Cerebellar nuclear complex (tissue), 1 donor: ENCODE data around the gene PDLIM4.
A peak's percentile ranks its signal among the peaks of the same experiment; 100 is the strongest.

Experiments
- DNase-seq, 2 experiments: peaks; one replicate each; lab custom pipeline; 2025; lab: John Stamatoyannopoulos, UW

The PDLIM4 gene, protein sequence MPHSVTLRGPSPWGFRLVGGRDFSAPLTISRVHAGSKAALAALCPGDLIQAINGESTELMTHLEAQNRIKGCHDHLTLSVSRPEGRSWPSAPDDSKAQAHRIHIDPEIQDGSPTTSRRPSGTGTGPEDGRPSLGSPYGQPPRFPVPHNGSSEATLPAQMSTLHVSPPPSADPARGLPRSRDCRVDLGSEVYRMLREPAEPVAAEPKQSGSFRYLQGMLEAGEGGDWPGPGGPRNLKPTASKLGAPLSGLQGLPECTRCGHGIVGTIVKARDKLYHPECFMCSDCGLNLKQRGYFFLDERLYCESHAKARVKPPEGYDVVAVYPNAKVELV

DNA sequence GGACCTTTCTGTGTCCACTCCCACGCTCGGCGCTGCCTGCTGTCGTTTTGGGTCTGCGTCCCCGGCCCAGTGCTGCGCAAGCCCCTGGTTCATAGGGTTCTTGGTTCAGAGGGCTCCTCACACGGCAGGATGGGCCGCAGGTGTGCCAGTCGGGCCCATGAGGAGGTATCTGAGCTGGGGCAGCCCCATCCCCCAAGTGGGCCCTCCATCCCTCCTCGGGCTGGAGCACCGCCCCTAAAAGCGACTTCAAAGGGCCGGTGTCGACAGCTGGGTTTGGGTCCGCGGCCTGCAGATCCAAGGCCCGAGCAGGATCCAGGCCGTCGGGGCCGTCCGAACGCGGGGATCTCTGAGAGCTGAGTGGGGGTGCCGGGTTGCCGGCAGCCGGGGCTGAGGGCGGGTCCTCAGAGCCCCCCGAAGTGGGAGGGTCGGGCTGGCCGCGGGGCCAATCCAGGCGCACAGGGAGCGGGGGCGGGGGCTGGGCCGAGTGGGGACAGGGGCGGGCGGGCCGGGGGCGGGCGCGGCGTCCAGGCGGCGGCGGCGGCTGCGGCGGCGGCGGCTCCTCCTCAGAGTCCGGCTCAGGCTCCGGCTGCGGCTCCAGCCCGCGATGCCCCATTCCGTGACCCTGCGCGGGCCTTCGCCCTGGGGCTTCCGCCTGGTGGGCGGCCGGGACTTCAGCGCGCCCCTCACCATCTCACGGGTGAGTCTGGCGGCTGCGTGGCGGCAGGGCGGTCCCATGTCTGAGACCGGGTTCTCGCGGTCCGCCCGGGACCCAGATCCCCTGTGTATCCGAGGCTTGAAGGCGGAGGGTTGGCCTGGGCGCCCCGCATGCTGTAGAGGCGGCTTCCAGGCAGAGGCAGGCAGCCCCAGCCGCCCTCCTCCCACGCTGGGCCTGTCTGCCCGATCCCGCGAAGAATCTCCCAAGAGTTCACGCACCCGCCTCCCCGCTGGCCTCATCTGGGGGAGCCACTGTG, at the start of gene PDLIM4:
Gene PDLIM4, plus strand, starts transcription at position 566 of the 971 bp plus-strand sequence. Its CDS starts 39 bp downstream, at position 605.
- no peak for DNase-seq

DNA sequence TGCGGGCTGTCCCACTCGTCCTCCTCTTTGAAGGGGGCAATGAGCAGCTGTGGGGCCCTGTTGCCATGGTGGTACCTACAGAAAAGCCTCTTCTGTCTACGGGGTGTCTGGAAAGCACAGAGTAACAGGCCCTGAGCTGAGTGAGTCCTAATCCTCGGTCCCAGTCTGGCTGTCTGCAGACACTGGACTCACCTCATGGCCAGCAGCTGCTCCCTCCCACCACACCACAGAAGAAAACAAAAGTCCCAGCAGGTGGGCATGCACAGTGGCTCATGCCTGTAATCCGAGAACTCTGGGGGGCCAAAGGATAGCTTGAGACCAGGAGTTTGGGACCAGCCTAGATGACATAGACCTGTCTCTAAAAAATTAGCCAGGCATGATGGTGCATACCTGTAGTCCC, 49.7 kb upstream of the PDLIM4 start:
- no peak for DNase-seq

DNA sequence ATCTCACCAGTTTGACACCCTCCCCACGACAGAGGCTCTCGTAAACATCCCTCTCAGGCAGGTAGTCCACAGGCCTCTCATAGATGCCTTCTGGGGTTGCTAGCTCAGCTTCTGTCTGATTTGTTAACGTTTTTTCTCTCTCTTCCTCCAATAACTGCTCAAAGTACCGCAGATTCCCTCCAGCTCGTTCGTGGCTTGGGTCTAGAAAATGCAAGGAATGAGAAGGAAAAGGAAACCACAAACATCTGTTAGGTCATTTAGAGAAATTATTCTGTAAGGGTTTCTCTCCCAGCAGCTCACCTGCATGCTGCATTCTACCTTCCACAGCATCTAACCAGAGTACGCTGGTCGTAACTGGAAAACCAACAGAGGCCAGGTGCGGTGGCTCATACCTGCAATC, 48.4 kb upstream of the PDLIM4 start:
- no peak for DNase-seq

DNA sequence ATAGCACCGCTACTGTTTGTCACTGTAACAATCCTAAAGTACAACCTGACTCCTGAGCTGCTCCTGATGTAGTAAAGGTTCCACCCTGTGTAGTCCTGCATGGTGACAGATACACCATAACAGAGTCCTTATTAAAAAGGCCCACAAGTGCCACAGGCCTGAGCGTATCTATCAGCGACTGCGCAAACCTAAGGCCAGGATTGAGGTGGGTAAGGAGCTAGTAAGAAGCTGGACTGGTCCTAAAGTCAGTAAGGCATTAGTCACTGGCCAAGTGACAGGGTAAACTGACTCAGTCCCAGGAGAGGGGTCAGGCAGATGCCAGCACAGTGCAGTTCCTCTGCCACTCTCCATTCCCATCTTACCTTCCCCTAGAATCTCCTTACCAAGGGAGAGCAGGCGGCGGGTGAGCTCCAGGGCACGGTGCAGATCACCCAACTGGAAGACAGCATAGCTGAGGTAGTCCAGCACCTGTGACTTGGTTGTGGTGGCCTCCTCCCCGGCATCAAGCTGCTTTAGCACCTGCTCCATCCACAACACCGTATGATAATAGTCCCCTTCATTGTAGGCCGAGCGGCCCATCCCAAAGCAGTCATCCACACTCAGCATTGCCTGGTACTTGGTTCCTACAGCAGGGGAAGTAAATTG, 47.5 kb upstream of the PDLIM4 start:
- DNase-seq = no peak

DNA sequence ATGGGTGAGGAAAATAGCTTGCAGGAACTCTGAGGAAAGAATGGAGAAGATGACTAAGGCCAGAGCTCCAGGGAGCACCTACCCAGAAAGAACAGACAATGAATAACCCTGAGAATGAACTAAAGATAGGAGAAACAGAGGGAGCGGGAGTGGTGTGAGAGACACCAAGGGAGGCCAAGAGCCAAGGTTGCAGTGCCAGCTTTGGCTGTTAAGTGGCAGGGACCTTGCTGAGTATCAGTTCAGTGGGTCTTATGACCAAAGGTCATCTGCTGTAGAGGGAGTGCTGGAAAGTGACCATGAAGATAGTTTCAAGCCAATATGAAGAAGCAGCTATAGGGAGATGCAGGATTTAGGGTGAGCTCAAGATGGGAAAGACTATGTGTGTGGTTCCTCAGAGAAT, 46.6 kb upstream of the PDLIM4 start:
- no peak for DNase-seq

DNA sequence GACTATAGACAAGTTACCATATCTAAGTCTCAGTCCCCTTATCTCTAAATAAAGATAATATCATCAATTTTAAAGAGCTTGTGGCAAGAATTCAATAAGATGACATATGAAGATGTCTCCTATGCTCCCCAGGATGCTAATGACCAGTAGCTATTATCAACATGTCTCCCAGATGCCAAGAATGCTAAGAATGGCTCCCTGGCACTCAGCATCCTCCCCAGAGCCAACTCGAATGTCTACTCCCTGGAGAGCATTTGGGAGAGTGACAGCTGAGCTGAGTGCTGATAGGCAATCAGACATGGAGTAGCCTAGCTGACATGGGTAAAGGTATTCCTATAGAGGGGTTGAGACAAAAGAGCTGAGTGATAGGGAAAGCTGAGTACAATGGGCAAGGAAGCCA, 45.7 kb upstream of the PDLIM4 start:
- no peak for DNase-seq

DNA sequence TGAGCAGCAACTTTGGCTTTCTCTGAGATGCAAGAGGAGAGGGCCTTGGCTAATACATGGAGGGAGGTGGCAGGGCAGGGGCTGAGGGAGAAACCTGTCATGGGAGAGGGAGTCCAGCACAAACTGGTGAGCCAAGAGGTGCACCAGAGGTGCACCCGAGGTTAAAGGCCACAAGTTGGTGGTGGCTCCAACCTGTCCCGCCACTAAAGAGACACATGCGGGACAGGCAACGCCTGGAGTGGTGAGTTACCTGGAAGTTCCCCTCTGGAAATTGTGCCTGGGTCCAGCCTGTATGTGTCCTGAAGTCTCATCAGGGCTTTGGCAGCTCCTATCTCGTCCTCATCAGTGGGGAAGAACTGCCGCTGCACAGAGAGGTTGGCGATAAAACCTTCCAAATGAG, 43.8 kb upstream of the PDLIM4 start:
- no peak for DNase-seq

DNA sequence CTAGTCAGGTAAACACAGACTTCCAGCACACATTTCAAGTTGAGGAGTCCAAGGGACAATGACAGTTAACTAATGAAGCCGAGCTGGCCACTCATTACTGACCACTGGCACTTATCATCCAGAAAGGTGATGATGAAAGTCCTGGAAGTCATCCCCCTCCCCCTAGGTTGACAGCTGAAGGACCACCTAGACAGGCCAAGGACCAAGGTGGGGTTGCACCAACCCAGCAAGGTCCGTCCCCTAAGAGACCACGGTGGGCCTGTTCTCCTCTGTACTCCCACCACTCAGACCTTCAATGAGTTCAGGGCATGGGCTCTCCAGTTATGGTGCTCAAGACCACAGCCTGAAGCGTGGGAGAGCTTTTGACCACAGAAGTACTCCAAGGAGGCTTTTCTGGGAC, 43.0 kb upstream of the PDLIM4 start:
- no peak for DNase-seq

DNA sequence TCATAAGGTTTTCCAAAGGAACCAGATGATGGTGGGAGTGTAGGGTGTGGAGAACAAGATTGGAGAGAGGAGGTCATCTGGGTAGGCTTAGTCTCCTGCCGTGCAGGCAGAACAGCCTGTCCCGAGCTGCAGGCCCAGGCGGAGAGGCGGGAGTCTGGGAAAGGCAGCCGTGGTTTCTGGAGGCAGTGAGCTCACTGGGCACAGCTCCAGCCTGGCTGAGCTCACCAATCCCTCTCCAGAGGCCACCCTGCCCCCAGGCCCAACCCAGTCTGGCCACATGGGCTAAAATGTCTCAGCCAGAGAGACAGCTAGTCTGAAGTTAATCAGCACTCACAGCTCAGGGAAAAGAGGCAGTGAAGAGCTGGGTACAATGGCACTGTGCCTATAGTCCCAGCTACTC, 42.2 kb upstream of the PDLIM4 start:
- peak; percentile 38 to 80 for DNase-seq

DNA sequence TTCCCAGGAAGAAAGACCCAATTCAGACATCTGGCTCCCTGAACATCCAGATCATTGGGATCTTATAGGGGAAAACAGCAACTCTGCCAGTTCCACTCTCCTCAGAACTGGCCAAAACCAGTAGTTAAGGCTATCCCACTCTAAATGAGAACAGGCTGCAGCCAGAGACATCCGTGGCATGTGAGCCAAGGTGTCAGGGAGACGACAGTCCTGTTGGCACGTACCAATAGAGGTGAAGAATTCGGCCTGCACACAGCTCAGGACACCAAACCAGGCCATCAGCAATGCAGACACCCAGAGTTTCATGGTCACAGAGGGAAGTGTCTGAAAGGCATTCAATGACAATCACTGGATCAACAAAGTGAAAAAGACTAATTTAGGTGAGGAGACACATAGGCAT, 39.2 kb upstream of the PDLIM4 start:
- no peak for DNase-seq

DNA sequence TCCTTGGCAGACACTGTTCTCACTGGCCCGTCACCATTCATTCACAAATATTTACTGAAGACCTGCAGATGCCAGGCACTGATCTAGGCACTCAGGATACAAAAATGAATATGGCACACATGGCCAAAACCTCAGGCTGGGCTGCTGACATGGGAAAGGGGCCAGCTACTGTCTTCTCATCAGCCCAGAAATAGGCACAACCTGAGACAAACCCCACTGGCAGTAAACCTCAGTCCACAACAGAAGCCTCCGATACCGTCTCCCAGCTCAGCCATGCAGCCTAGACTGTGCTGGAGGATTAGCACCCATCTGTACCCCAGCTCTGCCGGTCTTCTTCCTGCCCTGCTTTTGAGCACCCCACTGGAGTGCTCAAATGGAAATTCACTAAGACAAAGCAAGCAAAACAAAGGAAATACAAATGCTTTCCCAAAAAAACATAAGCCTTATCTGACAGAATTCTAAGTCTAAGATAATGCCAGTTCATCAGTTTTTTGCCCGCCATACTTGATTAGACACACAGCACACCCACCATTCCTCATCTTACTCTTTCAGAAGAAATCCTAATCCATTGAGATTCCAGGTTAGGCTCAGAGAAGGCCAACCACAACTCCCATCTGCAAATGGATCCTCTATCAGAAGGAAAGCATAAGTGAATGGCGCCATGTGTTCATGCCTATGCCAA, 38.1 kb upstream of the PDLIM4 start:
- DNase-seq = no peak

DNA sequence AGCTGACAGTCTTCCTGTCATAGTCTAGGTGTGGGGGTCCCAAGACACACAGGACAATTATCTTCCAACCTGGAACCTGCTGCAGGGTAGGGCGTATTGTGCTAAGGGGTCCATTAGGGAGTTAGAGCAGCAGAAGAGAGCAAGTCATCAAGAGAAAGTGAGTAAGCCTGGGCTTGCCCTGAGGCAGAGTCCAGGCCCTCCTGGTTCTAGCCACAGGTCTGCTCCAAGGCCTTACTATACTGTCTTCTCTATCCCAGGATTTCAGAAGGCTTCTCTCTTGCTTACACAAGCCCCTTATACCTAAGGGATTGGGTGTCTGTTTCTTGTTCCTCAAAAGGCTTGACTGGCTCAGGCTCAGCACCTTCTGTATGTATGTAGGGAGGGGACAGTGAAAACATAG, 37.5 kb upstream of the PDLIM4 start:
- no peak for DNase-seq

DNA sequence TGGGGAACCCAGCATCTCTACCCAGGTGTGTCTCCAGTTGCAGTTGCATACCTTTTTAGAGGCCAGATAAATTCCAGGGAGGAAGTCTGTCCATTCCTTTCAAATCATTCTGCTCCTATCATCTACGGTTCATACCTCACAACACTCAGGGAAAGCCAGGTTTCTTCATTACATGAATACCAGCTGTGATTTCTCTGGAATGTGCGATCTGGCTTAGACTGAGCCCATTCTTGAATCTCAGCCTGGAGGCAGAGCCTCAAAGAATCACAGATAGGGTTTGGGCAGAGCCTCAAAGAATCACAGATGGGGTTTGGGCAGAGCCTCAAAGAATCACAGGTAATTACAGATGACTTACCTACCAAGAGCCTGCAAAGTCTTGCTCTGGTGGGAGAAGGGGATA, 37.0 kb upstream of the PDLIM4 start:
- no peak for DNase-seq

DNA sequence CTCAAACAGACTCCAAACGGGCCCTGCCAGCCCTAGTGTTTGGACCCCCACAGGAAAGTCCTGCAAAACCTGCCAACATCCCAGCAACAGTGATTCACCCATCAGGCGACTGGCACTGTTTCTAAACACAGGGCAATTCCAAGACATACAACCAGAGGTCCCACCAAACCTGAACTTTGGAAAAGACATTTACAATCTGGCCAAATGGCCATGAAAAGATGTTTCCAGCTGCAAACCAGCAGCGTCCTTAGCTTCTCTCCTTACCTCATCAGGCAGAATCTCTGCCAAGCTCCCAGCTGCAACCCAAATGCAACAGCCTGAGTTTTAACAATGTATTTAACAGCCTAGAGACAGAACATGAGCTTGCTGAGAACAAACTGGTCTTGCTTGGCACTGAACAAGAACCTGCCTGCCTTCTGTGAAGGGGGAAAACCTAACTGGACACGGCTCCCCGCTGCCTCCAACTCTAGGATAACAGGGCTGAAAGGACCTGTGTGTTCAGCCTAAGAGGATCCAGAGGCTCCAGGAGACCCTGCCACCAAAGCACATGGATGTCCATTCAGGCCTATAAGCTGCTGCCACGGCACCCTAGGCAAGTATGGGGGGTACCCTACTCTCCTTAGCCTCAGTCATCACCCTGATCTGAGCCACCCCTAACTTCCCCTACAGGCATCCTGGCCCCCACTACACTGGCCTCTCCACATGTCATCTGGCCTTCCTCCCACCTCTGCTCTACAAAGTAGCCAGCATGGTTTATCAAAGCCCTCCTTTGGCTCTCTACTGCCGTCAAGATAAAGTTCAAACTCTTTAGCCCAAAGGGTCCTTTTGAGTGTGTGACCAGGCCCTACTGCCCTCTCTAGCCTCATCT, 35.5 kb upstream of the PDLIM4 start:
- DNase-seq = no peak

DNA sequence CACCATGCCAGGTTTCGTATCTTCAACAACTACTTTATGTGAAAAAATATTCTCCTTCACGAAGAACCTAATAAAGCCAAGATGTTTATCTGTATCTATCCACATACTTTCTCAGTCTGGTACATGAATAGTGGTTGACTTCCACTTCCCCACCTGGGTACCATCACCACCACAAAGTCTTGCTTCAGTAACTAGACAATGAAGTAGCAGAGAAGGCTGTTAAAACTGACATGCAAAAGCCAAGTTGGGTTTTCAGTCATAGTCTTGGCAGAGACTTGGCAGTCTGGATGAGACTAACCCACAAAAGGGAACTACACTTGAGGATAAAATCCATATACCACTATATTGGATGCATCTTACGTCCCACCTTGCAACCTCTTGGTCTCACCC, 34.9 kb upstream of the PDLIM4 start:
- DNase-seq = no peak

DNA sequence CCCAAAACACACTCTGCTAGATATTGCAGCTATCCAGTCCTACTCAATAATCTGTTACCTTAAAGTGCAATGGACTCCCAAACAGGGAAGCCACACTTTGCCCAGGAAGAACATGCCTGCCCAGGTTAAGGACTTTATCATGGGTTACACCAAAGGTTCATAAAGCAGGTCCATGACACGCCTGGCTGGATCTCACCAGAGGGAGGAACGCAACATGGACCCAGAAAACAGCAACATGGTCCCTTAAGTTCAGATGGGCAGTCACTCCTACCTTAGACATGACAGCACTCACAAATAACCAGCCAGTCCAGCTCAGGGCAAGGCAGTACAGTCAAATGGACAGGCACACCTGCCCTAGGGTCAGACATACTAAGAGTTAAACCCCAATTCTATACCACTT, 33.6 kb upstream of the PDLIM4 start:
- no peak for DNase-seq

DNA sequence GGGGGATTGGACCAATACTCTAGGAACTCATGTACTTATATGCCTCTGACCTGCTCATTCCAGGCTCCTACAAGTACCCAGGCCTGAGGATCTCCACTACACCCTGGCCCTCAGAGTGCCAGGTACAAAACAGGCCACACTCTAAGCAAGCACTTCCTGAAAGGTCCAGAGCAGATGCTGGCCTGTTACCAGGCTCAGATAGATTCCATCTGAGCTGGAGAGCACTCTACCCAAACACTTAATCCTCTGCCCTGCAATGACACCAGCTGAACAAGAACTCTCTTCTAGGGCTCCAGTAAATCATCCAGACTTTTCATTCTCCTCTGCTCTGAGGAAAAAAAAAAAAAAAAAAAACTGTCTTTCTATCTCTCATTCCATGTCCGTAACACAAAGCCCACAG, 32.8 kb upstream of the PDLIM4 start:
- no peak for DNase-seq

DNA sequence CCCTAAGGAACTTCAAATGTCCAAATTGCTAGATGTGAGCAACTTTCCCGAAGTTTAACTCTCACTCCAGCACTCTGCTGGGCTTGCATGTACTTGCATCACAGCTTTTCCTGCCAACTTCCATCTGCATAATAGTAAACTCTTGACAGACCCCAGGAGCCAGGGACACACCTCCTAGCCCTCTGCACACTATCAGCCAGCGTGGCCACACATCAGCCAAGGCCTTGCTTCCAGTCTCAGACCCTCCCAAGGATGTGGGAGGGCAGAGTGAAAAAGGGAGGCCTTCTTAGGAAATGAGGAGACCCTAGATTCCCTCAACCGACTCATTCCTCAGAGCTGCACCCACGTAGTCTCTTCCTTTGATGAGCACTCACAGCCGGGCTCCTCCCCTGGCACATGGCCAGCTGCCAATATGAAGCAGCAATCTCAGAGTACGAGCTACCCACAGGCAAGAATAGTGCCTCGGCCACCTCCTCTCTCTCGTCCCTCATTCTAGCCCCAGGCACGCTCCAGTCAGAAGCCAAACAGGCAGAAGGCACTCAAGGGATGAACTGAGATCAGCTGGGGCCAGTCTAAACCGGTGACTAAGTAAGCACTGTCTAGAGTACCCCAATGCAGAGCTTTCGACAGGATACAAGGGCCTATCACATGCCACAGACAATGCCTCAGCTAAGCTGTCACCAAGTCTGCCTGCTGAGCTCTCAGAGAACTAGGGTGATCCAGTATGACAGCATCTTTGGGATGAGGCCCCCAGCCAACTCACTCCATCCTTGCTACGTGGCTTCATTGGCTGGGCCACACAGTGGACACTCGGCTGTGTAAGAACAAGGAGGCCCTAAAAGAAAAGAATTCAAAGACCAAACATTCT, 32.1 kb upstream of the PDLIM4 start:
- DNase-seq = no peak

DNA sequence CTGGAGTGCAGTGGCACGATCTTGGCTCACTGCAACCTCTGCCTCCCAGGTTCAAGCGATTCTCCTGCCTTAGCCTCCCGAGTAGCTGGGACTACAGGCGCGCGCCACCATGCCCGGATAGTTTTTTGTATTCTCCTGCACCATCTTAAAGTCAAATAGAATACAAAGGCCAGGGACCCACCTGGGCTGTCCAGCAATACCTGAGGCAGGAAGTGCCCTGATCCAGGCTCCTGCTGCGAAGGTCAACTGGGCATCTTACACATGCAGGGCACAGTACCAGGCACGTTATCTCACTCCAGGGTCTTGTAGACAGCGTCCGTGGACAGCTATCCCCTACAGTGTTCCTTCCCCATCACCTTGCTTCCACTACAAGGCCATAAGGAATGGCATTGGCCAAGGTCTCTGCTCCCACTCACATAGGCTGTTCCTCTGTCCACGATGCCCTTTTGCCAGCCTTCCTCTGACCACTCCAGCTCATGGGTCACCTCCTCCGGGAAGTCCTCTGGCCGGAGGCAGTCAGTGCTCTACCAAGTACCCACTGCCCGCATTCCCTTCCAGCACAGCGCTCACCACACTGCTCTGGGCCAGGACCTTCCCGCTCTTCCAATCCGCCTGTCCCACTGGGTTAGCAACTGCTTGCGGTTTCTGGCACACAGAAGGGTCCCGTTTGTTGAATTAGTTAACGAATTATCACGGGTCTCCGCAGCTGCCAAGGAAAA, 30.8 kb upstream of the PDLIM4 start:
- no peak for DNase-seq

DNA sequence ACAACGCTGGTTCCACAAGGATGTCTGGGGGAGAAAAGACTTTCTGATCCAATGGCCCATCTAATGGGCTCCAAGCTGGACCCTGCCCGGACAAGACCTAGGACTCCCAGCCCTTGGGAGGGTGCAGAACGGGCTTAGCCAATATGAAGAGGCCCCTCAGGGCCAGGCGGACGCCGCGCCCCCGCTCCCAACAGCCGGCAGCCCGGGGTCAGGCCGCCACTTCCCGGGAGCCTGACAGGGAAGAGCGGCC, 30.3 kb upstream of the PDLIM4 start:
- no peak for DNase-seq
